ENCODE data around the gene CNBP. TPM values are rescaled to one million over a fixed set of nuclear protein-coding genes. Genes with fewer than 3 reads are reported as not detected.

CNBP gene
- total and polyA plus RNA-seq, 9 of the 15 experiments (the other 6 are each of a cell fraction or from before 2014, with no cell fraction given) = 284 to 717 (median 412) TPM

DNA sequence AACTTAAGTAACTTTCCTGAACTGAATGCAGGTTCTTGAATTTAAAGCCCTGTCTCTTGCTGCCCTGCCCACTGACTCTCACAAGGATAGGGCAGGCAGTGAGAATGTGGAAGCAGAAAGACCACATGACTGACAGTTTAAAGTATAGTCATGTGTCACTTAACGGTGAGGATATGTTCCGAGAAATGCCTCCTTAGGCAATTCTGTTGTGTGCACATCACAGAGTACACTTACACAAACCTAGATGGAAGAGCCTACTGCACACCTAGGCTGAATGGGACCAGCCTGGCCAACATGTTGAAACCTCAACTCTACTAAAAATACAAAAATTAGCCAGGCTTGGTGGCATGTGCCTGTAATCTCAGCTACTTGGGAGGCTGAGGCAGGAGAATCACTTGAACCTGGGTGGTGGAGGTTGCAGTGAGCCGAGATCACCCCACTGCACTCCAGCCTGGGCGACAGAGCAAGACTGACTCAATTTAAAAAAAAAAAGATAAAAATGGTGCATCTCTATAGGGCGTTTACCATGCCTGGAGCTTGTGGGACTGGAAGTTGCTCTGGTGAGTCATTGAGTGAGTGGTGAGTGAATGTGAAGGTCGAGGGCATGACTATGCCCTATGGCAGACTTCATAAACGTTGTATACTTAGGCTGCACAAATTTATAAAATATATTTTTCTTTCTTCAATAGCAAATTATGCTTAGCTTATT, 46.8 kb upstream of the CNBP start (continued):
- TF ChIP-seq FOXP4 (CRISPR knock-in tag; IDR thresholded peaks at IDR 0.05; ENCODE audit: borderline replicate concordance) = no peak
- no peak for TF ChIP-seq MCM7 (IDR thresholded peaks at IDR 0.05)
- TF ChIP-seq ATF2 (CRISPR knock-in tag; IDR thresholded peaks at IDR 0.05) = no peak
- TF ChIP-seq LARP7 (IDR thresholded peaks at IDR 0.05) = 0 out of 2 replicates have a peak, but pooled peaks have one; percentile 38
- no peak for TF ChIP-seq ZNF217 (CRISPR knock-in tag; IDR thresholded peaks at IDR 0.05)
- peak; percentile 53 for TF ChIP-seq MEIS2 (IDR thresholded peaks at IDR 0.05; ENCODE audit: partially characterized antibody)
- no peak for TF ChIP-seq ZNF212 (CRISPR knock-in tag; IDR thresholded peaks at IDR 0.05)
- no peak for TF ChIP-seq ZHX1 (conservative IDR thresholded peaks at IDR 0.05; ENCODE audit: low read length)
- TF ChIP-seq POLR2H (tag; IDR thresholded peaks at IDR 0.05; ENCODE audit: low read depth) = peak; percentile 50; the same call in 1 of the 2 replicates
- peak; percentile 31; the same call in 1 of the 2 replicates for TF ChIP-seq SMARCC2 (IDR thresholded peaks at IDR 0.05; ENCODE audit: low read depth)
- no peak for TF ChIP-seq ERF (CRISPR knock-in tag; IDR thresholded peaks at IDR 0.05)
- TF ChIP-seq EHMT2 (IDR thresholded peaks at IDR 0.05) = peak; percentile 78
- TF ChIP-seq ZNF445 (CRISPR knock-in tag; IDR thresholded peaks at IDR 0.05; ENCODE audit: low read depth) = no peak
- TF ChIP-seq E4F1 (CRISPR knock-in tag; IDR thresholded peaks at IDR 0.05; ENCODE audit: borderline replicate concordance) = no peak
- TF ChIP-seq ZNF324 (CRISPR knock-in tag; IDR thresholded peaks at IDR 0.05) = no peak

All from K562 (cell line).